ENCODE data around the gene SPAG9.

DNA sequence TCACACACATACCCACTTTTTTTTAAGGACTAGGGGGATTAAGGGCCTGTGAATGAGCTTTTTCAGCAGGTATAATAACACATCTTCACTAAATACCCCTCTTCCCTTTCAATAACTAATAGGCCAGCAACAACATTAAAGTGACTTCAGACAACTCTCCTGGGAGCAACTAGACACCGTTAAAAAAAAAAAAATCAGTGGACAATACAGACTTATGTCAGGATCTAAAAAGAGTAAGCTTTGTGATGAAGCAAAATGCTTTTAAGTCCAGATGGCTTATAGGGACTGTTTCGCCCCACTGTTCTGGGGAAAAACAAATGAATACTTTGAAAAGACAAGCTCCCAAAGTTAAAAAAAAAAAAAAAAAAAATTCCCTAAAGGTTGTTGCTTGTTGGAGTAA, 29.0 kb downstream of the SPAG9 start:
- no peak for TF ChIP-seq CTCF (IDR thresholded peaks at IDR 0.05)
- TF ChIP-seq POLR2AphosphoS5 (IDR thresholded peaks at IDR 0.05), result no peak
- no peak for TF ChIP-seq POLR2A (IDR thresholded peaks at IDR 0.05; ENCODE audit: low read depth)
- TF ChIP-seq EP300 (IDR thresholded peaks at IDR 0.05), result no peak
